ENCODE results near the gene TNNI2.
"Not testable (repeated sequence)": the region's sequence is repeated elsewhere in the genome, so short reads cannot be mapped to it uniquely, and the experiment has no call there.

Gene TNNI2

GRCh38 chr11:1862588-1863351, 24.0 kb downstream of the TNNI2 start:
- no peak for FAIRE-seq

DNA sequence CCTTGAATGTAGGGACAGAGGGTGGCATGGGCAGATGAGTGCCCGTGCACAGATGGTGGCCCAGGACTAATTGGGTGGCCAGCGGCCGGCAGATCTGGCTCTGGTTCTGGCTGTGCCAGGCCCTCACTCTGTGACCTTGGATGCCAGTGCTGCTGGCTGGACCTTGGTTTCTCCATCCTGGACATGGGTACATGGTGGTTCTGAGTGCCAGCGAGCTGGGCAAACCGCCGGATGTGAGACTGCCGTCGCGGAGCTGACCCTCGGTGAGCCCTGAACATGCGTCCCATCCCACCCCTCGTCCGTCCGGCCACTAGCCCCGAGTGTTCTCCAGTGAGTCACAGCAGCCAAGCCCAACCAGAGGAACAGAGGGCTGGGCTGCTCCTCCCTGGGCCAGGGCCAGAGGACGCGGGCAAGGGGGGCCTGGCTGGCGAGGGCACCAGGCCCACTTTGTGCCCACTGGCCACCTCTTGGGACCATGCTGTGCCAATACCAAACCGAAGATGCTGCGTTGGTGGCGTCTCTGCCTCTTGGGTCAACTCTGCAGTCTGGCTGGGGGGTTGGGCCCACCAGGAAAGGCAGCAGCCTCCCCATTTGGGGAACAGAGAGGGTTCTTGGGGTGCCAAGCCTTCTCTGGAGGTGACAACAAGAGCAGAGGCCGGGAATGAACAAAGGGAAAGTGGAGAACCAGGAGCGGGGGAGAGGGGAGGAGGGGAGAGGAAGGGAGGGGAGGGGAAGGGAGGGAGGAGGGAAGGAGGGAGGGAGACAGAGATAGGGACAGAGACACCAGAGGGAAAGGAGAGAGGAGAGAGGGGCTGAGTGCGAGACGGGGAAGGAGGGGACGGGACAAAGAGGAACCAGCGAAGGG, 24.8 kb downstream of the TNNI2 start:
- FAIRE-seq = no peak

GRCh38 chr11:1864231-1864630, 25.4 kb downstream of the TNNI2 start:
- no peak for FAIRE-seq

DNA sequence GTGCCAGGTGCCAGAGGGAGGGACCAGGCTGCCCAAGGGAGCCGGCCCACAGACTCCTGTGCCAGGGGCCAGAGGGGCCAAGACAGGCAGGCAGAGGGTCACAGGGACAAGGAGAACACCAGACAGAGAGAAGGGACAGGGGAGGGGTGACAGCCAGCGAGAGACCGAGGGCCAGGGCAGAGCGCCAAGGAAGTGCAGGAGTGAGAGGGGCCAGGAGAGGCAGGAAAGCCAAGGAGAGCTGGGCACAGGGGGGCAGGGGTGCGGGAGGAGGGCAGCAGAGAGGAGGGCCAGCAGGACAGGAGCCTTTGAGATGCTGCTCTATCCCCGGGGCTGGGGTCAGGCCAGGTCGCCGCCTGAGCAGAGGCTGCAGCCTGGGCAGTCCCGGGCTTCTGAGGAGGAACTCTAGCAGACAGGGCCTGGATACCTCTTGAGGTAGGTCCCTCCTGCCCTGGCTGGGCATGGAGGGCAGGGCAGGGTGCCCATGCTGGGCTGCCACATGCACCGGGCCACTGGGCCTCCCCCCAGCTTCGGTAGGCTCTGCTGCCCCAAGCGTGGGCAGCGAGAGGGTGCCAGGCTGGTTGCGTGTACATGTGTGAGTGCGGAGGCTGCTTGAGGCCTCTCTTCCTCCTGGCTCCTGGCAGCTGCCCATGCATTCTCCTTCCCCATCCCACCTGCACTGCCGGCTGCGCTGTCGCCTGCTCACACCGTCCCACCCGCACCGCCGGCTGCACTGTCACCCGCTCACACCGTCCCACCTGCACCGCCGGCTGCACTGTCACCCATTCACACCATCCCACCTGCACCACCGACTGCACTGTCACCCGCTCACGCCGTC, 26.3 kb downstream of the TNNI2 start:
- no peak for FAIRE-seq

DNA sequence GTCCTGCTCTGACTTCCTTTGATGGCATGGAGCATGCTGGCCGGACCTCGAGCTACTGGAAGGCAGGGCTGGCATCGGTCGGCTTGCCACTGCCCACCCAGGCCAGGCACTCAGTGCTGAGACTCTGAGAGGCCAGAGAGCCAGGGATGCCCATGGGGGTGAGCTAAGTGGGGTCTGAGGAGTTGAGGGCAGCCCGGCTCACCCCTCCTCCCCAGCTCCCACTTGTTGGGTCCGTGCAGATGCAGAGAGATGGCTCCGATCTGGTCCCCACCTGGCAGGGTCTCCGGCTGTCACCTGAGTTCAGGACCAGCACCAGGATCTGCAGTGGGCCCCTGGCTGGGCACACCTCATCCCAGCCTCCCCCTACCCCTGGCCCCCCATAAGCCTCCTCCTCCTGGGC, 27.4 kb downstream of the TNNI2 start:
- FAIRE-seq = no peak

- FAIRE-seq = no peak
Observed at GRCh38 chr11:1866776-1867175, 28.0 kb downstream of the TNNI2 start.

DNA sequence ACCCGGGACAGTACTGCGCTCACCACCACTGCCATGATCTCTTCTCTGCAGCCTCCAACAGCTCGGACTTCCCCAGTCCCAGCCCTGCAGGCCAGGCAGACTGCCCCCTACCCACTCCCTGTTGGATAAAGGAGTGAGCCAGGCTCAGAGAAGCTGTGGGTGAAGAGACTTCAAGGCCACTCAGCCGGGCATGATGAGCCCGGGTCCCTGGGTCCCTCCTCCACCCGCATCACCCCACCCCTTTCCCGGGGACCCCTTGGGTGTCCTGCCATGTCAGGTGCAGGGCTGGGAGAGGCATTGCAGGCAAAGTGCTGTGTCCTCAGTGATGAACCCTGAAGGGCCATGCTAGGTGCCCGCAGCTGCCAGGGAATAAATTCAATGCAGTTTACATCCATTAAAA, 28.6 kb downstream of the TNNI2 start:
- no peak for FAIRE-seq

- FAIRE-seq = no peak
Observed at GRCh38 chr11:1868056-1868635, 29.4 kb downstream of the TNNI2 start.

DNA sequence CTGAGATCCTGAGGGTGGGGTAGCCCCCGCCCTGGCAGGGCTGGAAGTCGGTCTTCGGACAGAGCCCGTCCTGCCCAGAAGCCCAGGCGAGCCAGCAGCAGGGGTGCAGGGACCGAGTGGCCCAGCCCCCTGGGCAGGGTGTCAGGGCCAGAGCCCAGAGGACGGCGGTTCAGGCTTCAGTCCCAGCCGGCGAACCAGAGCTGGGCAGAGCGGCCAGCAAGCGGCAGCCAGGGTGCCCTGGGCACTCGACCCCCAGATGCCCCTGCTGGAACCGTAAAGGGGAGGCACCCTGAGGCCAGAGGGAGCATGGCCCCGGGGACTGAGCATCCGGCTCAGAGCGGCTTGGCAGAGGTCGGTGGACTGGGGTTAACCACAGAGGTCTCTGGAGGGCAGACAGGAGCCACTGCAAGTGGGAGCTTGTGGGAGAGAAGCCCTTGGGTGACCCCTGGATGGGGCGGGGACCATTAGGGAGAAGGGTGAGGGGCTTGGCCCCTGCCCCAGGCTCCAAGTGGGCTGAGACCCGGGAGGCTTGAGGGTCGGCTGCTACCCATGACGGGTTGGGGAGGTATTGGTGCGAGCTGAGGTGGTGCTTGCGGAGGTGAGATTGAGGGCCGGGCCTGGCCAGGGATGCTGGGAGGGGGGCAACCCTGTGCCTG, 30.0 kb downstream of the TNNI2 start:
- no peak for FAIRE-seq

- no peak for FAIRE-seq
Observed at GRCh38 chr11:1869427-1870325, 30.9 kb downstream of the TNNI2 start.

GRCh38 chr11:1870326-1870696, 31.5 kb downstream of the TNNI2 start:
- FAIRE-seq = no peak

GRCh38 chr11:1870721-1871466, 32.1 kb downstream of the TNNI2 start:
- FAIRE-seq = no peak

GRCh38 chr11:1871531-1871930, 32.8 kb downstream of the TNNI2 start:
- FAIRE-seq = no peak

DNA sequence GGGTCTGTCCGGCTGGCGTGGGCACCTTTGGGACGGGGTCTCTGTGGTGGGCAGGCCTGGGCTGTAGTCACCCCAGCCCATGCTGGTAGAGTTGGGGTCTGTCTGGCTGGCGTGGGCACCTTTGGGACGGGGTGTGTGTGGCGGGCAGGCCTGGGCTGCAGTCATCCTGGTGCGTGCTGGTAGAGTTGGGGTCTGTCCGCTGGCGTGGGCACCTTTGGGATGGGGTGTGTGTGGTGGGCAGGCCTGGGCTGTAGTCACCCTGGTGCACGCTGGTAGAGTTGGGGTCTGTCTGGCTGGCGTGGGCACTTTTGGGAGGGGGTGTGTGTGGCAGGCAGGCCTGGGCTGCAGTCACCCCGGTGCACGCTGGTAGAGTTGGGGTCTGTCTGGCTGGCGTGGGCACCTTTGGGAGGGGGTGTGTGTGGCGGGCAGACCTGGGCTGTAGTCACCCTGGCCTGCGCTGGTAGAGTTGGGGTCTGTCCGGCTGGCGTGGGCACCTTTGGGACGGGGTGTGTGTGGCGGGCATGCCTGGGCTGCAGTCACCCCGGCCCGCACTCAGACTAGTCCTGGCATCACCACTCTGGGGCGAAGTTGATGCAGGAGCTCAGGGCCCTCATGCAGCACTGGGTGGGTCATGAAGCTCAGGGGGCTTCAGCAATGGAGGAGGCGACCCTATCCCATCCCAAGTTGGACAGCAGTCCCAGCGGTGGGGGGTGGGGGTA, 33.6 kb downstream of the TNNI2 start:
- no peak for FAIRE-seq

DNA sequence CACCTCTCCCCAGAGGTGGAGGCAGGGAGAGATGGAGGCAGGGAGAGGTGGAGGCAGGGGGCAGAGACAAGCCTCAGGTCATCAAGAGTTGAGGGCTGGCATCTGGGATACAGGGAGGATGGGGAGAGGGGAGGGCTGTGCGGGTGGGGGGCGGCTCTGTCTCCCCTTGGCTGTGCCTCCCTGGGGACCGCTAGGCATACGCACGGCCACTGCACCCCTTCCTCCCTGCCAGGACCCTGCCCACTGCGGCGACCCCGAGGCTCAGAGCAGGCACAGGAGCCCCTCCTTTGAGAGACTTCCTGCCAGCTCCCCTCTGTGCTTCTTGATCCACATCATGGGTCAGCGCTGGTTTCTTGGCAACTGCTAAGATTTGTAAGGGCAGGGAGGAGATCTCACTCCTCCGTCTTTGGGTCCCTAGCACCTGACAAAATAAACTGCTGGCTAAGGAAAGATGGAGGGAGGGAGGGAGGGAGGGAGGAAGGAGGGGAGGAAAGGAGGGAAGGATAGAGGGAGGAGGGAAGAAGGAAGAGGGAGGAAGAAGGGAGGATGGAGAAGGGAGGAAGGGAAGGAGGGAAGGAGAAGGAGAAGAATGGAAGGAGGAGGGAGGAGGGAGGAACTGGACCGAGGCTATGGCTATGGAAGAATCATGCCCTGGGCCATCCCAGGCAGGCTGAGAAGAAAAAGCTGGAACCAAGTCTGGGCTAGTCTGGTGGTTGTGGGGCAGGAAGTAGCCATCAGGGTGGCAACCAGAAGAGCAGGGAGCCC, 34.4 kb downstream of the TNNI2 start:
- FAIRE-seq = no peak

- not testable (repeated sequence) for FAIRE-seq
Observed at GRCh38 chr11:1873813-1874150, 35.0 kb downstream of the TNNI2 start.

DNA sequence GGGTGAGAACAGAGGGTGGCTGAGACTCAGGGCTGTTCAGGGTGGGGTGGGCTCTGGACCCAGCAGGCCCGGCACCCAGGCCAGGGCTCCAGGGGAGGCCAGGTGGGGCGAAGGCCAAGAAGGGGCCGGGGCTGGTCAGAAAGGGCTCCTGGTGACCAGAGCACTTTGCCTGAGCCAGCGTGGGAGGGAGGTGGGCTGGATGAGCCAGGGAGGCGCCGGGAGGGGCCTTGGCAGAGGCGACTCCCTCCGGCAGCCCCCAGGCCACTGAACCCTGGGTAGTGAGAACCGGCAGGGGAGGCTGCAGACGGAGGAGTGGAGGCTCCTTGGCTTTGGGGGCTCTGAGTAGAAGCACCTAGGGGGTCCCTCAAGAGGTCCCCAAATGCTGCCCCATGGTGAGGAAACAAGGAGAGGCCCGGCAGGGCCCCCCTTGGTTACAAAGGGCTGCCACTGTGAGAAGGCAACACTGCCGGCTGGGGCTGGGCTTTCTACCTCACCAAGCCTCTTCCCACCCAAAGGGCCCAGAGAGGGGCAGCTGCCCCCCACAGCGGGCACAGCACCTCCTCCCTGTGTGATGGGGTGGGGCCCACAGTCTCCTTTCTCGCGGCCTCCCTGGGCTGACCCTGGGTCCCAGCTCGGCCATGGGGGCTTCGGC, 35.8 kb downstream of the TNNI2 start:
- not testable (repeated sequence) for FAIRE-seq

DNA sequence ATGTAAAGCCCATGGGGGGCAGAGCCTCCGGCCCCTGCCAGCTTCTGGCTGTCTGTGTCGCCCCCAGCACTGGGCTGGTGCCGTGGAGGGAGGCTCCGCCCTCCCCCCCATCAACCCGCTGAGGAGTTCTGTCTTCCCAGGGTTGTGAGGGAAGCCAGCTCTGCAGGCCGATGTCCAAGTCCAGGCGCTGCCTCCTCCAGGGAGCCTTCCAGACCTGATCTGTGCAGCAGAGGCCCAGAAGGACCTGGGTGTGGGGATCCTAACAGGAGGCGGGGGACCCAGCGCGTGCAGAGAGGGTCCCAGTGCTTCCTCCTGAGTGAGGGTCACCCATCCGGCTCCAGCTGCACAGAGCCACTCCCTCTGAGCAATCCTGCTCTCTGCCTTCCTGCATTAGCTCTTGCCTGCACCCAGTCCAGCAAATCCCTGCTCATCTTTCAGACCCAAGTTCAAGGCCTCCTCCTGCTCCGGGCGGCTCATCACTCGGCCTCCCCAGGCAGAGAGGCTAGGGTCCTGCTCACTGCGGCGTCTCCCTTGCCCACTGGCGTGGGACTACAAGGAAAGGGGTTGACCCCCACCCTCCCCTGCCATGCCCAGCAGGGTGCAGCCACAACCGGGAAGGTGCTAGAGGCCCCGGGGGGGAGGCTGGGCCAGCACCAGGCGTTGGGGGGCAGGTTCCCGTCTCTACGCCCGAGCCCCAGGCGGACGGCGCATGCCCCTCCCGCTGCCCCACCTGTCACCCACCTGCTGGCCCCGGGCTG, 36.5 kb downstream of the TNNI2 start:
- FAIRE-seq = no peak

Measured in TTC549 (cell line).